GM23248 (cell line): ENCODE measurements around the gene ZBP1.

Source experiments
- EZH2 ChIP-seq: fragments of 200-600 bp; sonication (generic); IDR thresholded peaks from 2 replicates; pipeline ENCODE4 v1.6.1; 2018; ENCODE audit warnings: antibody characterized with exemption, mild to moderate bottlenecking; ENCODE audit not compliant: insufficient read depth, poor library complexity, severe bottlenecking
- EZH2phosphoT487 ChIP-seq: fragments of 200-600 bp; sonication (generic); IDR thresholded peaks from 2 replicates; pipeline ENCODE4 v1.6.1; 2018; ENCODE audit warnings: antibody characterized with exemption, moderate library complexity, mild to moderate bottlenecking, low read depth; ENCODE audit not compliant: insufficient read depth

DNA sequence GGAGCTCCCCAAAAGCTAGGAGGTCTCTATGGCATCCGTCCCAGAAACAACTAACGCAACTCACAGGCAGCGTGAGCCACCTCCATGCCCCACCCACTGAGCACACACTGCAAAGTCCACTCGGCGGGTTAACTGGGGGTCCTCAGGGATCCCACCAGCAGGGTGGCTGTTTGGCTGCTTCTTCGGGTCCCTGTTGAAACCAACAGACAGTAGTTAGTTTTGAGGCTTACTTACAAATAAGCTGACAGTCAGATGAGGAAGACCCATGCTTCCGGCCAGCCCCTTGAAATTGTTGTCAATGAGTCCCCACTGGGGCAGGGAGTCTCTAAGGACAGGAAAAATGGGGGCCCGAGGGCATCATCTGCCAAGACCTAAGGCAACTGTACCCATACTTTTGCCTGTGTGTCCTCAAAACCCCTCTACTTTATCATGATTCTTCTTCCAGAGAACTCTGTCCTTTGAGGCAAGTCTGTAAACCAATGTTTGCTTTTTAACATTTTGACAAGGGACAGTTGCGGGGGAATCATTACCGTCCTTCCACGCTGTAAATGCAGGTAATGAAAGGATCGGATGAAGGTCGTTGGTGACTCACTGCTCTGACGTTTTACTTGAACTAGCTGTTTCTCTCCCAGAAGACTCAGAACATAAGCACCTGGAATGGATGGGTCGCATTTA is 61.5 kb downstream of the ZBP1 start:
- TF ChIP-seq EZH2 = no peak
- TF ChIP-seq EZH2phosphoT487 = no peak
